DOHH2 (cell line): ENCODE results near the gene FIGN.

ENCODE experiments used
- H3F3A ChIP-seq: fragments of 200-600 bp; sonication (generic), shearing (Covaris generic); 2 replicates; pipeline ENCODE4 v1.6.0; 2016; ENCODE audit warnings: antibody characterized with exemption, mild to moderate bottlenecking; ENCODE audit not compliant: control insufficient read depth, insufficient read depth
- H3K27ac ChIP-seq: fragments of 200-600 bp; sonication (generic); 2 replicates; pipeline ENCODE4 v1.5.1; 2014; ENCODE audit warnings: low read depth, mild to moderate bottlenecking, low read length, moderate library complexity
- H3K27me3 ChIP-seq: fragments of 200-600 bp; sonication (generic); 2 replicates; pipeline ENCODE4 v1.6.1; 2014; ENCODE audit warnings: mild to moderate bottlenecking, low read length, mixed read lengths; ENCODE audit not compliant: control insufficient read depth
- H3K36me3 ChIP-seq: fragments of 200-600 bp; sonication (generic); 2 replicates; pipeline ENCODE4 v1.6.1; 2014; ENCODE audit warnings: mild to moderate bottlenecking, low read length, moderate library complexity, mixed read lengths; ENCODE audit not compliant: control insufficient read depth
- H3K4me1 ChIP-seq: fragments of 200-600 bp; sonication (generic); 2 replicates; pipeline ENCODE4 v1.6.1; 2014; ENCODE audit warnings: mild to moderate bottlenecking, low read length, mixed read lengths; ENCODE audit not compliant: control insufficient read depth
- H3K4me2 ChIP-seq: fragments of 200-600 bp; sonication (generic); 2 replicates; pipeline ENCODE4 v1.6.0; 2014; ENCODE audit warnings: mild to moderate bottlenecking, low read length, moderate library complexity
- H3K4me3 ChIP-seq: fragments of 200-600 bp; sonication (generic); 2 replicates; pipeline ENCODE4 v1.5.1; 2014; ENCODE audit warnings: mild to moderate bottlenecking, low read length, mixed read lengths
- H3K79me2 ChIP-seq: fragments of 200-600 bp; sonication (generic); 2 replicates; pipeline ENCODE4 v1.6.1; 2014; ENCODE audit warnings: mild to moderate bottlenecking, low read length, mixed read lengths; ENCODE audit not compliant: control insufficient read depth
- H3K9me2 ChIP-seq: fragments of 200-600 bp; sonication (generic); replicated peaks from 2 replicates; pipeline ENCODE4 v1.6.1; 2014; ENCODE audit warnings: mild to moderate bottlenecking, low read length, mixed read lengths; ENCODE audit not compliant: control insufficient read depth
- H3K9me3 ChIP-seq: fragments of 200-600 bp; sonication (generic); 2 replicates; pipeline ENCODE4 v1.6.1; 2014; ENCODE audit warnings: antibody characterized with exemption, low read length, mixed read lengths; ENCODE audit not compliant: control insufficient read depth, insufficient read depth
- H4K20me1 ChIP-seq: fragments of 200-600 bp; sonication (generic); 2 replicates; pipeline ENCODE4 v1.6.0; 2014; ENCODE audit warnings: low read depth, mild to moderate bottlenecking, antibody characterized with exemption, low read length, moderate library complexity; ENCODE audit not compliant: control insufficient read depth, insufficient read depth
- EZH2phosphoT487 ChIP-seq: fragments of 200-600 bp; sonication (generic); IDR thresholded peaks from 2 replicates; pipeline ENCODE4 v1.6.1; 2017; ENCODE audit warnings: borderline replicate concordance, mild to moderate bottlenecking, antibody characterized with exemption, low read length, moderate library complexity, mixed read lengths
- TF ChIP-seq, protein P1 (sequence below): fragments of 200-600 bp; sonication (generic); IDR thresholded peaks from one replicate; pipeline ENCODE4 v1.5.1; 2014; ENCODE audit warnings: antibody characterized with exemption, mild to moderate bottlenecking, low read depth, low read length; ENCODE audit not compliant: poor library complexity, severe bottlenecking

FIGN gene, protein sequence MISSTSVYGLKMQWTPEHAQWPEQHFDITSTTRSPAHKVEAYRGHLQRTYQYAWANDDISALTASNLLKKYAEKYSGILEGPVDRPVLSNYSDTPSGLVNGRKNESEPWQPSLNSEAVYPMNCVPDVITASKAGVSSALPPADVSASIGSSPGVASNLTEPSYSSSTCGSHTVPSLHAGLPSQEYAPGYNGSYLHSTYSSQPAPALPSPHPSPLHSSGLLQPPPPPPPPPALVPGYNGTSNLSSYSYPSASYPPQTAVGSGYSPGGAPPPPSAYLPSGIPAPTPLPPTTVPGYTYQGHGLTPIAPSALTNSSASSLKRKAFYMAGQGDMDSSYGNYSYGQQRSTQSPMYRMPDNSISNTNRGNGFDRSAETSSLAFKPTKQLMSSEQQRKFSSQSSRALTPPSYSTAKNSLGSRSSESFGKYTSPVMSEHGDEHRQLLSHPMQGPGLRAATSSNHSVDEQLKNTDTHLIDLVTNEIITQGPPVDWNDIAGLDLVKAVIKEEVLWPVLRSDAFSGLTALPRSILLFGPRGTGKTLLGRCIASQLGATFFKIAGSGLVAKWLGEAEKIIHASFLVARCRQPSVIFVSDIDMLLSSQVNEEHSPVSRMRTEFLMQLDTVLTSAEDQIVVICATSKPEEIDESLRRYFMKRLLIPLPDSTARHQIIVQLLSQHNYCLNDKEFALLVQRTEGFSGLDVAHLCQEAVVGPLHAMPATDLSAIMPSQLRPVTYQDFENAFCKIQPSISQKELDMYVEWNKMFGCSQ

DNA sequence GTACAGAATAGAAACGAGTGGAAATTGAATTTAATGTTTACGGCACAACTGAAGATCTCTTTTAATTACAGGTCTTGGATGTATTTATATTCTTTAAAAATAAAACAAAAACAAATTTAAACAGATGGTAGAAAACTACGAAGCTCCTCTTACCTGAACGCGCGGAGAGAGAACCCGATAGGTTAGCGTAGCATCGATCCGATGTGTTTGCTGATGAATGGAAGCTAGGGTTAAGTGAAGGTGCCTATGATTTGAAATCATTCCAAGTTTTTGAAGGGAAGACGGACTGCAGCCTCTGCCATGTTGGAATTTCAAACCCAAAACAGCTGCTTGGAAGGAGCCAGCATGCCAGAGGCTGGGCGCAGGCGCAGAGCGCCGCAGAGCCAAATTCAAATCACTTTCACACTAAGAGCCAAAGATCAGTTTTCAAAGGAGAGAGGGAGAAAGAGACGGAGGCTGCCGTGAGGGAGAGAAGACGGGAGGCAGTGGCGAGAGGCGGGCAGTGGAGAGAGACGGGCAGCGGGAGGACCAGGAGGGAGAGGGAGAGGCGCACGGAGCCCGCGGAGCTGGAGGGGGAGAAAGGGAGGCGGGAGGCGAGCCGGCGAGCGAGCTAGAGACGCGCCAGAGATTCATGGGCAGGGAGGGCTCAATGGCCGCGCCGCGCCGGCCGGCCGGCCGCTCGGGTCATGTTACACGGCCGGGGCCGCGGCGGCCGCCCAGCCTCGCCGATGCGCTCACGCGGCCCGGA lies at the start of gene FIGN:
FIGN (minus strand) TSS at position 324 of the 748 bp plus-strand sequence. CDS start 1,081 bp downstream, outside the sequence.
- H4K20me1 ChIP-seq = no peaks in the 10 kb centered on the region
- H3K9me3 ChIP-seq = no peaks in the 10 kb centered on the region
- no peak within 1 kb of the TSS for H3K4me2 ChIP-seq
- no peaks in the 10 kb centered on the region for H3K79me2 ChIP-seq
- no peaks in the 10 kb centered on the region for H3F3A ChIP-seq
- no peaks in the 10 kb centered on the region for H3K9me2 ChIP-seq
- no peaks in the 10 kb centered on the region for H3K36me3 ChIP-seq
- H3K27ac ChIP-seq = no peak within 1 kb of the TSS
- no peak within 1 kb of the TSS for H3K4me3 ChIP-seq
- H3K4me1 ChIP-seq = no peaks in the 10 kb centered on the region
- no peaks in the 10 kb centered on the region for H3K27me3 ChIP-seq
- TF ChIP-seq, protein P1, sequence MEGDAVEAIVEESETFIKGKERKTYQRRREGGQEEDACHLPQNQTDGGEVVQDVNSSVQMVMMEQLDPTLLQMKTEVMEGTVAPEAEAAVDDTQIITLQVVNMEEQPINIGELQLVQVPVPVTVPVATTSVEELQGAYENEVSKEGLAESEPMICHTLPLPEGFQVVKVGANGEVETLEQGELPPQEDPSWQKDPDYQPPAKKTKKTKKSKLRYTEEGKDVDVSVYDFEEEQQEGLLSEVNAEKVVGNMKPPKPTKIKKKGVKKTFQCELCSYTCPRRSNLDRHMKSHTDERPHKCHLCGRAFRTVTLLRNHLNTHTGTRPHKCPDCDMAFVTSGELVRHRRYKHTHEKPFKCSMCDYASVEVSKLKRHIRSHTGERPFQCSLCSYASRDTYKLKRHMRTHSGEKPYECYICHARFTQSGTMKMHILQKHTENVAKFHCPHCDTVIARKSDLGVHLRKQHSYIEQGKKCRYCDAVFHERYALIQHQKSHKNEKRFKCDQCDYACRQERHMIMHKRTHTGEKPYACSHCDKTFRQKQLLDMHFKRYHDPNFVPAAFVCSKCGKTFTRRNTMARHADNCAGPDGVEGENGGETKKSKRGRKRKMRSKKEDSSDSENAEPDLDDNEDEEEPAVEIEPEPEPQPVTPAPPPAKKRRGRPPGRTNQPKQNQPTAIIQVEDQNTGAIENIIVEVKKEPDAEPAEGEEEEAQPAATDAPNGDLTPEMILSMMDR = no peak
- TF ChIP-seq EZH2phosphoT487 = no peak

DNA sequence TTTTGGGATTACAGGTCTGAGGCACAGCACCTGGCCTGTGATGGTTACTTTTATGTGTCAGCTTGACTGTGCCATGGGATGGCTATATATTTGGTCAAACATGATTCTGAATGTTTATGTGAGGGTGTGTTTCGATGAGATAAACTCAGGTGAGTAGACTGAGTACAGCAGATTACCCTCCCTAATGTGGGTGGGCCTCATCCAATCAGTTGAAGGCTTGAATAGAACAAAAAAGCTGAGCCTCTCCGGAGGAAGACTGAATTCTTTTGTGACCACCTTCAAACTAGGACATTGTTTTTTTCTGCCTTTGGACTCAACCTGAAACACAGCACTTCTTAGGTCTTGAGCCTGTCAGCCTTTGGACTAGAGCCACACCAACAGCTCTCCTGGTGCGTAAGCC lies 49.4 kb upstream of the FIGN start:
- H3K9me2 ChIP-seq = no peaks in the 10 kb centered on the region
- H3K4me2 ChIP-seq = no peak overlapping the region
- H3K27ac ChIP-seq = no peak overlapping the region
- H4K20me1 ChIP-seq = no peaks in the 10 kb centered on the region
- no peaks in the 10 kb centered on the region for H3K36me3 ChIP-seq
- no peak overlapping the region for H3K4me3 ChIP-seq
- H3K4me1 ChIP-seq = no peaks in the 10 kb centered on the region
- no peaks in the 10 kb centered on the region for H3F3A ChIP-seq
- no peaks in the 10 kb centered on the region for H3K9me3 ChIP-seq
- TF ChIP-seq EZH2phosphoT487 = no peak
- TF ChIP-seq, protein P1 = no peak
- H3K79me2 ChIP-seq = no peaks in the 10 kb centered on the region
- H3K27me3 ChIP-seq = no peaks in the 10 kb centered on the region

DNA sequence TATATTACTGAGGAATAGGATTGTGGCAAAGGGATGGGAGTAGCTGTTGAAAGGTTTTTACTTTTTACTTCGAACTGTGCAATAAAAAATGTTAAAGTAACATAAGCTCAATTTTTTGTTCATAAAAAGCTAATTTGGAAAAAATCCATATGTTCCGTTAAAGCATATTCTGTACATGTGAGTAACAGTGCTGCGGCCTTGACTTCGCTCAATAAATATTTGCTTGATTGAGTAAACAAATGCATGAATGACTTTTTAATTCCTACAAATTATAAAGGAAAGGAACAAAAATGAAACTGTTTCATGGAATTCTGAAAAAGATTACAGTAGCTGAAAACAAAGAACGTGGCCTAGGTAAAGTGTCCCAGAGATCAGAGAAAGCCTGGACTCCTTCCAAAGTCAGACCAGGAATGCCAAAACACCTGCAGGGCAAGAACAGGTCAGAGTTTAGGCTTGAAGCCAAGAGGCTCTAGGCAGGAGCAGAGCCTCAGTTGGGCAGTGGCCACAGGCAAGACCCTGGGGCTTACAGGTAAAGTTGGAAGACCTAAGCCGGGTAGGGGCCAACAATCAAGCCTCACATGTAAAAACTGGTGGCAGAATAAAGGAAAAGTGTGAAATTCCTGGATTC lies 44.3 kb upstream of the FIGN start:
- Histone ChIP-seq H3K9me2 (no peaks in the 10 kb centered on the region), H3K27me3 (no peaks in the 10 kb centered on the region), H4K20me1 (no peaks in the 10 kb centered on the region), H3K79me2 (no peaks in the 10 kb centered on the region), H3K4me1 (no peaks in the 10 kb centered on the region), H3K9me3 (no peaks in the 10 kb centered on the region), H3K4me2 (no peak overlapping the region), H3K27ac (no peak overlapping the region), H3K36me3 (no peaks in the 10 kb centered on the region), H3F3A (no peaks in the 10 kb centered on the region), H3K4me3 (no peak overlapping the region)
- TF ChIP-seq, protein P1 = no peak
- TF ChIP-seq EZH2phosphoT487 = no peak
